ENCODE measurements around the gene C1QL1.

Gene C1QL1

GRCh38 chr17:44928136-44928535 is 40.0 kb downstream of the C1QL1 start:
- H3K27ac ChIP-seq (ENCODE audit: low read length), result no peak overlapping the region
- H3K4me2 ChIP-seq (ENCODE audit: low read depth, low read length), result no peak overlapping the region
- no peaks in the 10 kb centered on the region for H3K27me3 ChIP-seq (replicated peaks; ENCODE audit: insufficient read depth, low read length)
- no peaks in the 10 kb centered on the region for H3K4me1 ChIP-seq (ENCODE audit: low read length)
- TF ChIP-seq EZH2phosphoT487 (IDR thresholded peaks at IDR 0.05; ENCODE audit: low read length) (no peak), EZH2 (optimal IDR thresholded peaks at IDR 0.05; ENCODE audit: low read depth, low read length) (no peak), CTCF (IDR thresholded peaks at IDR 0.05; ENCODE audit: low read length) (no peak)
- H2AFZ ChIP-seq (ENCODE audit: low read length), result no peak overlapping the region
- no peaks in the 10 kb centered on the region for H4K20me1 ChIP-seq (ENCODE audit: insufficient read depth, low read length)
- no peaks in the 10 kb centered on the region for H3K9me3 ChIP-seq (replicated peaks; ENCODE audit: insufficient read depth, low read length)
- no peak for DNase-seq
- H3F3A ChIP-seq (ENCODE audit: insufficient read depth, low read length), result peaks cover 8% of the 10 kb centered on the region
- no peaks in the 10 kb centered on the region for H3K9me2 ChIP-seq (replicated peaks; ENCODE audit: insufficient read depth, low read length)
- no peak overlapping the region for H3K4me3 ChIP-seq (ENCODE audit: low read length)
- no peak overlapping the region for H3K9ac ChIP-seq (ENCODE audit: low read length)
- H3K79me2 ChIP-seq (ENCODE audit: low read length), result no peaks in the 10 kb centered on the region
- H3K36me3 ChIP-seq (replicated peaks; ENCODE audit: insufficient read depth, low read length), result peaks cover 16% of the 10 kb centered on the region

- H3K27me3 ChIP-seq (replicated peaks; ENCODE audit: insufficient read depth, low read length), result no peaks in the 10 kb centered on the region
- no peaks in the 10 kb centered on the region for H4K20me1 ChIP-seq (ENCODE audit: insufficient read depth, low read length)
- DNase-seq, result no peak
- peaks cover 8% of the 10 kb centered on the region for H3F3A ChIP-seq (ENCODE audit: insufficient read depth, low read length)
- H3K79me2 ChIP-seq (ENCODE audit: low read length), result no peaks in the 10 kb centered on the region
- no peak overlapping the region for H3K4me2 ChIP-seq (ENCODE audit: low read depth, low read length)
- H2AFZ ChIP-seq (ENCODE audit: low read length), result no peak overlapping the region
- H3K9me2 ChIP-seq (replicated peaks; ENCODE audit: insufficient read depth, low read length), result no peaks in the 10 kb centered on the region
- TF ChIP-seq EZH2phosphoT487 (IDR thresholded peaks at IDR 0.05; ENCODE audit: low read length), result no peak
- TF ChIP-seq EZH2 (optimal IDR thresholded peaks at IDR 0.05; ENCODE audit: low read depth, low read length), result no peak
- no peak for TF ChIP-seq CTCF (IDR thresholded peaks at IDR 0.05; ENCODE audit: low read length)
- no peak overlapping the region for H3K4me3 ChIP-seq (ENCODE audit: low read length)
- H3K9ac ChIP-seq (ENCODE audit: low read length), result no peak overlapping the region
- no peak overlapping the region for H3K27ac ChIP-seq (ENCODE audit: low read length)
- peaks cover 16% of the 10 kb centered on the region for H3K36me3 ChIP-seq (replicated peaks; ENCODE audit: insufficient read depth, low read length)
- H3K4me1 ChIP-seq (ENCODE audit: low read length), result no peaks in the 10 kb centered on the region
- H3K9me3 ChIP-seq (replicated peaks; ENCODE audit: insufficient read depth, low read length), result no peaks in the 10 kb centered on the region
Observed at GRCh38 chr17:44927696-44928095, 40.4 kb downstream of the C1QL1 start.

GRCh38 chr17:44926821-44927525 is 41.1 kb downstream of the C1QL1 start:
- no peak overlapping the region for H2AFZ ChIP-seq (ENCODE audit: low read length)
- no peaks in the 10 kb centered on the region for H3K9me2 ChIP-seq (replicated peaks; ENCODE audit: insufficient read depth, low read length)
- H4K20me1 ChIP-seq (ENCODE audit: insufficient read depth, low read length), result no peaks in the 10 kb centered on the region
- no peak overlapping the region for H3K4me2 ChIP-seq (ENCODE audit: low read depth, low read length)
- H3K79me2 ChIP-seq (ENCODE audit: low read length), result no peaks in the 10 kb centered on the region
- H3K4me1 ChIP-seq (ENCODE audit: low read length), result no peaks in the 10 kb centered on the region
- H3K27me3 ChIP-seq (replicated peaks; ENCODE audit: insufficient read depth, low read length), result no peaks in the 10 kb centered on the region
- no peak overlapping the region for H3K4me3 ChIP-seq (ENCODE audit: low read length)
- H3K9me3 ChIP-seq (replicated peaks; ENCODE audit: insufficient read depth, low read length), result no peaks in the 10 kb centered on the region
- peaks cover 16% of the 10 kb centered on the region for H3K36me3 ChIP-seq (replicated peaks; ENCODE audit: insufficient read depth, low read length)
- no peak overlapping the region for H3K9ac ChIP-seq (ENCODE audit: low read length)
- H3F3A ChIP-seq (ENCODE audit: insufficient read depth, low read length), result peaks cover 8% of the 10 kb centered on the region
- DNase-seq, result no peak
- no peak overlapping the region for H3K27ac ChIP-seq (ENCODE audit: low read length)
- no peak for TF ChIP-seq CTCF (IDR thresholded peaks at IDR 0.05; ENCODE audit: low read length)
- no peak for TF ChIP-seq EZH2phosphoT487 (IDR thresholded peaks at IDR 0.05; ENCODE audit: low read length)
- no peak for TF ChIP-seq EZH2 (optimal IDR thresholded peaks at IDR 0.05; ENCODE audit: low read depth, low read length)
